GM12891 (cell line): ENCODE results near the gene TFF1. TPM values are rescaled to one million over a fixed set of nuclear protein-coding genes. Genes with fewer than 3 reads are reported as not detected.
"Not testable (repeated sequence)": the region's sequence is repeated elsewhere in the genome, so short reads cannot be mapped to it uniquely, and the experiment has no call there.

Experiments
- DNase-seq: peaks from one replicate; pipeline ENCODE4 v3.0.0; 2011; ENCODE audit warnings: low spot score; ENCODE audit not compliant: insufficient read length
- FAIRE-seq: peaks from 2 replicates; lab custom pipeline; 2011; peaks lifted over from hg19 to GRCh38; lab: Jason Lieb, UNC
- PAX5 ChIP-seq: IDR thresholded peaks from 2 replicates; pipeline ENCODE4 v1.6.1; 2011; ENCODE audit warnings: low read length, moderate library complexity, mild to moderate bottlenecking; ENCODE audit not compliant: insufficient read depth, severe bottlenecking
- POLR2A ChIP-seq: IDR thresholded peaks from 2 replicates; pipeline ENCODE4 v1.6.1; 2011; ENCODE audit warnings: low read depth, low read length, control low read depth
- POLR2AphosphoS5 ChIP-seq: IDR thresholded peaks from 2 replicates; pipeline ENCODE4 v1.6.1; 2011; ENCODE audit warnings: low read depth, low read length, control low read depth
- POU2F2 ChIP-seq: IDR thresholded peaks from 2 replicates; pipeline ENCODE4 v1.6.1; 2011; ENCODE audit warnings: low read depth, mild to moderate bottlenecking, control low read depth, low read length, moderate library complexity
- SPI1 ChIP-seq: IDR thresholded peaks from 2 replicates; pipeline ENCODE4 v1.6.1; 2011; ENCODE audit warnings: low read depth, low read length, control low read depth
- TAF1 ChIP-seq: IDR thresholded peaks from 2 replicates; pipeline ENCODE4 v1.6.1; 2011; ENCODE audit warnings: low read depth, low read length, control low read depth
- polyA plus RNA-seq: library from polyadenylated mRNA; unstranded; fragments of >200 nt; gene quantifications from one replicate; pipeline ENCODE4 v1.2.1, GENCODE V29; 2012; ENCODE audit warnings: low read depth, missing spikeins, inconsistent platforms; ENCODE audit not compliant: missing spikeins

Gene TFF1
- 0.63 TPM for polyA plus RNA-seq

- no peak for DNase-seq
- no peak for FAIRE-seq
- TF ChIP-seq POLR2AphosphoS5 (no peak), PAX5 (no peak), SPI1 (no peak), TAF1 (no peak), POLR2A (no peak), POU2F2 (no peak)
Observed at GRCh38 chr21:42366292-42367010, at the start of gene TFF1. TSS of gene TFF1 (minus strand) at chr21:42366535. CDS start at chr21:42366495, 40 bp downstream.

- peak; percentile 74 for DNase-seq
- peak; percentile 87 for TF ChIP-seq POU2F2
- no peak for TF ChIP-seq POLR2A
- TF ChIP-seq SPI1 = 0 out of 2 replicates have a peak, but pooled peaks have one; percentile 10
- TF ChIP-seq PAX5 = peak; percentile 48
- peak; percentile 96 for FAIRE-seq
Observed at GRCh38 chr21:42414928-42415769, 48.8 kb upstream of the TFF1 start.

GRCh38 chr21:42414553-42414927, 48.2 kb upstream of the TFF1 start:
- no peak for TF ChIP-seq PAX5
- TF ChIP-seq TAF1 = no peak
- no peak for TF ChIP-seq POU2F2
- TF ChIP-seq POLR2A = no peak
- no peak for TF ChIP-seq SPI1
- no peak for TF ChIP-seq POLR2AphosphoS5

GRCh38 chr21:42414066-42414465, 47.7 kb upstream of the TFF1 start:
- no peak for DNase-seq
- FAIRE-seq = no peak
- TF ChIP-seq TAF1 = no peak
- TF ChIP-seq POLR2AphosphoS5 = no peak

More at GRCh38 chr21:42414553-42414927, 48.2 kb upstream of the TFF1 start:
- FAIRE-seq (no peak), DNase-seq (no peak)

- TF ChIP-seq POU2F2 (0 out of 2 replicates have a peak, but pooled peaks have one; percentile 16), POLR2A (no peak), PAX5 (no peak)
- no peak for DNase-seq
- no peak for FAIRE-seq
Observed at GRCh38 chr21:42413500-42413899, 47.2 kb upstream of the TFF1 start.

- DNase-seq = no peak
- FAIRE-seq = no peak
- TF ChIP-seq POLR2AphosphoS5 (no peak), SPI1 (no peak), TAF1 (no peak), PAX5 (no peak), POU2F2 (no peak)
Observed at GRCh38 chr21:42413093-42413492, 46.8 kb upstream of the TFF1 start.

- FAIRE-seq = no peak
- DNase-seq = no peak
- TF ChIP-seq TAF1 (no peak), SPI1 (no peak), POLR2A (no peak), PAX5 (no peak), POLR2AphosphoS5 (no peak), POU2F2 (no peak)
Observed at GRCh38 chr21:42412636-42412933, 46.2 kb upstream of the TFF1 start.

- no peak for TF ChIP-seq POLR2AphosphoS5
- no peak for TF ChIP-seq TAF1
- no peak for TF ChIP-seq SPI1
- no peak for TF ChIP-seq POU2F2
- TF ChIP-seq PAX5 = no peak
- TF ChIP-seq POLR2A = no peak
- DNase-seq = no peak
- FAIRE-seq = no peak
Observed at GRCh38 chr21:42411891-42412635, 45.7 kb upstream of the TFF1 start.

GRCh38 chr21:42411197-42411869, 45.0 kb upstream of the TFF1 start:
- FAIRE-seq = peak; percentile 47
- no peak for DNase-seq
- TF ChIP-seq POU2F2 = 0 out of 2 replicates have a peak, but pooled peaks have one; percentile 53
- TF ChIP-seq POLR2A = no peak
- TF ChIP-seq SPI1 = no peak

GRCh38 chr21:42409366-42409765, 43.0 kb upstream of the TFF1 start:
- no peak for TF ChIP-seq POLR2AphosphoS5
- TF ChIP-seq POLR2A = no peak
- no peak for TF ChIP-seq POU2F2
- no peak for TF ChIP-seq SPI1
- no peak for TF ChIP-seq PAX5
- TF ChIP-seq TAF1 = no peak
- DNase-seq = no peak
- no peak for FAIRE-seq

- DNase-seq, FAIRE-seq: not testable (repeated sequence)
Observed at GRCh38 chr21:42408718-42409117, 42.4 kb upstream of the TFF1 start.
